ENCODE results near the gene TUBA4B.
"Not testable (repeated sequence)": the region's sequence is repeated elsewhere in the genome, so short reads cannot be mapped to it uniquely, and the experiment has no call there.

TUBA4B gene

GRCh38 chr2:219290381-219291171 lies 37.5 kb downstream of the TUBA4B start:
- no peak for DNase-seq (ENCODE audit: low read depth, low spot score)

DNA sequence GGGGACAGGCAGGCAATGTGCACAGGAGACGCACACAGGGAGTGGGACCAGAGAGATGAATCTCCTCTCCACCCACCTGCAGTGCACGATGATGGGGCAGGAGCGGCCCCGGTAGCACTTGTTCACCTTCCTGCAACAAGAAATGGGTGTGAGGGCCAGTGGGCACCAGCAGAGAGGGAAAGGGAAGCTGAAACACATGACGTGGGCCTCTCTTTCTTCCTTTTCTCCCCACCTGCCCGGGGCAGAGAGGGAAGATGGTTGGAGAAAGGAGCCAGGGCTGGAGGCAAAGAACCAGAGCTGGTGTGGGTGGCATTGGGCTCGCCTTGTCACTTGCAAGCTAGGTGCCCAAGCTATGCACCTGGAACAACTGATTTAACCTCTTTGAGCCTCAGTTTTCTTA lies 38.4 kb downstream of the TUBA4B start:
- DNase-seq (ENCODE audit: low read depth, low spot score): no peak

DNA sequence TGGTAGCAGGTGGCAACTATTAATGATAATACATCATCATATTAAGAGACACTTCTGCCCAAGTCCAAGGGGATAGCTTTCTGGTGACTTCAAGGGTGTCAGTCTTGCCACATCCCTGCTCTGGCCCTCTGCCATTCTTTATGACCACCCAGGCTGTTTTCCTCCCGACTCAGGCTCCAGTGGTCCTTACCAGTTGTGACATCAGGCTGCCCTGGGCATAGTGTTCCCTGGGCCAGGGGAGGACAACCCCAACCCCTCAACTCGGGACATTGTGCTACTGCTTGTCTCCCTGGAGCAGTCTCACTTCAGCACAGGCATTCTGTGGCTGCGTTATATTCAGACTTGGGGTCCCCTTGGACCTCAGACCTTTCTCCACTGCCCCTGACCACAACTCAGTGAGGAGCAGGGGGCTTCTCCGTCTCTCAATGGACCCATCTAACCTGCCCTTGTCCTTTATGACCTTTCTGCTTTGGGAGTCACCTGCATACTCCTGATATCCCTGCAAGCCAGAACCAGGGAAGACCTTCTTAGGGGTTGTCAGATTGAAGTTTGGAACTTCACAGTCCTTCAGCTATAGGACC lies 39.0 kb downstream of the TUBA4B start:
- no peak for DNase-seq (ENCODE audit: low read depth, low spot score)

DNA sequence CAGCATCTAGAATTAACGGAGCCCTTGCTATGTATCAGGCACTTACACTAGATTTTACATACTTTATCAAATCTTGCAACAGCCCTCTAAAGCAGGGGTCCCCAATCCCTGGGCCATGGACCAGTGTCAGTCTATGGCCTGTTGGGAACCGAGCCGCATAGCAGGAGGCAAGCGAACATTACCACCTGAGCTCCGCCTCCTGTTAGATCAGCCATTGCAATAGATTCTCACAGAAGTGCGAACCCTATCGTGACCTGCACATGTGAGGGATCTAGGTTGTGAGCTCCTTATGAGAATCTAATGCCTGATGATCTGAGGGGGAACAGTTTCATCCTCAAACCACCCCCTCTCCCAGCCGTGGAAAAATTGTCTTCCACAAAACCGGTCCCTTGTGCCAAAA lies 39.6 kb downstream of the TUBA4B start:
- no peak for DNase-seq (ENCODE audit: low read depth, low spot score)

- no peak for DNase-seq (ENCODE audit: low read depth, low spot score)
Measured at GRCh38 chr2:219293736-219294231, 40.7 kb downstream of the TUBA4B start.

- peak; percentile 98 for DNase-seq (ENCODE audit: low read depth, low spot score)
Measured at GRCh38 chr2:219294356-219295351, 41.6 kb downstream of the TUBA4B start.

DNA sequence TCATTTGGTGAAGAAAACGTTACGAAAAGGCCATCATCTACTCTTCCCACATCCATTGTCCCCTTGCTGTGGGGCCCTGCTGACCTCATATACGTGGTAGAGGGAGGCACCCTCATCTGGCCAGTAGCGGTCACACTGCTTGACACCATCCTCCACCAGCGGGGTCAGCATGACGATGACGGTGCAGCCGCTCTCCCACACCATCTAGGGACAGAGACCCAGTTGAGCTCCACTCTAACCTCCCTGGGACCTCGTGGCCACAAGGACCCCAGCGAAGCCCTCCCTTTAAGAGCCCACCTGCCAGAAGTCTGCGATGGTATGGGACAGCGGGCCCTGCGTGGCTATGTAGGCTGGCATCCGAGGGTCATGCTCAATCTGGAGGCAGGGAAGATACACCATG lies 43.1 kb downstream of the TUBA4B start:
- no peak for DNase-seq (ENCODE audit: low read depth, low spot score)

DNA sequence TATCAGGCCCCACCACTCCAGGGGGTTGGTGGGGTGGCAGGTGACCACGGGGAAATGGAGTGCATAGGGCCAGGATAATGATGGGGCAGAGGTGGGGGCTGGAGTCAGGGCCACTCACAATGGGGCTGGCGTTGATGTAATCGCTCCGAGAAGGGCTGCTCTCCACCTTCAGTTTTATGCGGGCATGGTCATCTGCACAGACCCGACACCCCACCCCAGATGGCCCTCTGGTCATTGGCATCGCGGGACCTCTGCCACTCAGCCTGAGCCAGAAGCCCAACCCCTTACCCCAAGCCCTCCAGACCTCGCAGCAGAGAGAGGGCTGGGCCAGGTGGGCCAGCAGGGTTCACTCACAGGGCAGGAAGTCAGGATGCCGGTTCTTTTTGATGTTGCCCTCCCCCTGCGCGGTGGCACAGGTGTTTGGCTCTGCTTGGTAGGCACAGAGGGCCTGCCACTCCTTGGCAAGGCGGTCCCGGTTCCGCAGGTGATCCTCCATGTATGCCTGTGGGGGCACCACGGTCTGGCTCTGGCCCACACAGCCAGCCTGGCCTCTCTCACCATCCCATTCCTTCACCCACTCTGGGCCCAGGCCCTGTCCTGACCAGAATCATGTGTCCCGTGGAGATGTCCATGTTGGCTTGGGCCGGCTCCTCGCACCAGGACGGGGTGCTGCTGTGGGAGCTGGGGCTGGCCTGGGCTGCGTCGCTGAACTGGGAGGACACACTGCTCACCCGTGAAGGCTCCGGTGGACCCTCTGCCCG lies 43.8 kb downstream of the TUBA4B start:
- DNase-seq (ENCODE audit: low read depth, low spot score): no peak

DNA sequence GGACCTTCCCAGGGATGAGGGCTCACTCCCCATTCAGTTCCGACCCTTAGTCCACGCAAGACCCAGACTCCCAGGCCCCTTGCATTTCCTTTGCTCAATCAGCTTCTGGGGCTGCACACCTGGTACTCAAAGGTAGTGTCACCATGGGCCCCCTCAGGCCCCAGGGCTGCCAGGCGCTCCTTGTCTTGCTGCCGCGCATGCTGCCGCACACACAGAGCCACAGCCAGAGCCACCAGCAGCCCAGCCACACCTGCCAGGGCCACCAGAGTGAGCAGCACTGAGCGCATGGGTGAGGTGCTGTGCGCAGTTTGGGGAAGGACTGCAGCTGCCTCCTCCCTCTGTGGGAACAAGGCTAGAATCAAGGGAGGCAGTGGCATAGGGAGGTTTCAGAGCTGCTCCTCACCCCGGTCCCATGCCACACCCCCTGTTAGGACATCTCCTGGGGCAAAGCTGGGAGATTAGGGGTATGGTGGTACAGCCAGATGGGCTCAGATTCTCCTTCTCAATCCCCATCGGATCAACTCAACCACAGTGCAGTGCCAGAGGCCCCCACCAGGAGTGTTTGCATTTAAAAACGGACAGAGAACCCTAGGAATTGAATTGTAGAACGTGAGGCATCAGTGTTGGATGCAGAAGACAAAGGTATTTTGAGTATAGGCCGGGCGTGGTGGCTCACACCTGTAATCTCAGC lies 44.9 kb downstream of the TUBA4B start:
- DNase-seq (ENCODE audit: low read depth, low spot score): no peak

DNA sequence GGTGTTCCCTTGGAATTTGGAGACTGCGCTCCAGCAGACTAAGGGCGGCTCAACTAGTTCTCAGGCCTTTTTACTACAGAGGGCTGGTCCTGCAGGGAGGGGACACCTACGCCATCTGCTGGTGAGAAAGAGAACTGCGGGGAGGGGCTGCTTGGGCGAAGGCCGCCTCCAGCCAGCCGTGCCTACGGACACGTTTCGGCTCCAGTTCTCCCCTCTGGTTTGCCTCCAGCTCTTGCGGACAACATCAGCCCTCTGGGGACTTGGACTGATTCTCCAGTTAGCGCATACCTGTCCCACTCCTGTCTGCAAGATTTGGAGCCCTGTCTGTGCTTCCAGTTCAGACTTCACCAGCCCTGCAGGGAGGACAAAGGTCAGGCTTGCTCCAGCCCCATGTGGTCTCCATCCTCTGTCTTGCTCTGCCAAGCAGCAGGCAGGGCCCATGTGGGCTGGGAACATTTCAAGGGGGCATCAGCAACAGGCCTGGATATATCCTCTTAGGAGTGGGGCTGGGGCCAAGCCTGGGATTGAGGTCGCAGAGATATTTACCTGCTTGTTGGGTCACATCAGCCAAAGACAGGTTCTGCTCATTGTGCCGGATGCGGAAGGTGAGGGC lies 45.8 kb downstream of the TUBA4B start:
- peak; percentile 95 for DNase-seq (ENCODE audit: low read depth, low spot score)

GRCh38 chr2:219299372-219299760 lies 46.3 kb downstream of the TUBA4B start:
- no peak for DNase-seq (ENCODE audit: low read depth, low spot score)

- no peak for DNase-seq (ENCODE audit: low read depth, low spot score)
Measured at GRCh38 chr2:219300022-219300421, 47.0 kb downstream of the TUBA4B start.

DNA sequence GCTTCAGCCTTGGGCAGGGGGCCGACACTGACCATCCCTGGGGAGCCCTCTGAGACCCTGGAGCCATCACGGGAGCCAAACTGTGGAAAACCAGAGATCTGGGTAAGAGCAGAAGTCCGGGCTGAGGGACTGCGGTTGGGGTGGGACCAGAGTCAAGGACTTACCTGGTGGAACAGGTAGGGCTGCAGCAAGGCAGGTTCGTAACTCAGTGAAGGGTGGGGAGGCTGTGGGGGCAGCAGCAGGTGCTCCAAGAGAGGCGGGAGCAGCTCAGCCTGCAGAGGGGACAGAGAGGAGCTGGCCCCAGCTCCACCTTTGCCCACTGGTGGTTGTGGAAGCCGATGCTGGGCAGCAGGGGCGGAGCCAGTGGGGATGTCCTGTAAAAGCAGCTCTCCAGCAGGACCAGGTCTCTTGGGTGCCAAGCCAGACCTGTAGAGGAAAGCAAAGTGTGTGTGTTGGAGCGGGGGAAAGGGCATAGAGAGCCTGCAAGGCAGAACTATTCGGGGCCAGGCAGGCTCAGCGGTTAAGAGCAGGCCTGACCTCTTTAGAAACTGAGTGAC lies 49.4 kb downstream of the TUBA4B start:
- DNase-seq (ENCODE audit: low read depth, low spot score): no peak

DNA sequence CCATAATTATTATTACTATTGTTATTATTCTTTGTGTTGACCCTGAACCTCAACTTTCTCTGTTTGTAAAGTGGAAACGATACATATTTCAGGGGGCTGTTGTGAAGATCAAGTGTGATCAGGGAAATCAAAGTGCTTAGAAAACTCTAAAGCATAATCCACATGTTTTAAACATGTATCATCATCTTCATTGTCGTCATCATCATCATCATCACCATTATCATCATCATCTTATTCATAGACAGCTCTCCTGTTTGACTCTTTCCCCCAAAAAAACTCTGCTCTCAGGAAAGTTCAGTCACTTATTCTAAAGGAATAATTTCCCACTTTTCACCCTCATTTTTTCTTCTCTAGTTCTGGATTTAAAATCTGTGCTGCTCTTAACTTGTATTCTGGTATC lies 51.2 kb downstream of the TUBA4B start:
- DNase-seq (ENCODE audit: low read depth, low spot score): no peak

- no peak for DNase-seq (ENCODE audit: low read depth, low spot score)
Measured at GRCh38 chr2:219306047-219306446, 53.0 kb downstream of the TUBA4B start.

DNA sequence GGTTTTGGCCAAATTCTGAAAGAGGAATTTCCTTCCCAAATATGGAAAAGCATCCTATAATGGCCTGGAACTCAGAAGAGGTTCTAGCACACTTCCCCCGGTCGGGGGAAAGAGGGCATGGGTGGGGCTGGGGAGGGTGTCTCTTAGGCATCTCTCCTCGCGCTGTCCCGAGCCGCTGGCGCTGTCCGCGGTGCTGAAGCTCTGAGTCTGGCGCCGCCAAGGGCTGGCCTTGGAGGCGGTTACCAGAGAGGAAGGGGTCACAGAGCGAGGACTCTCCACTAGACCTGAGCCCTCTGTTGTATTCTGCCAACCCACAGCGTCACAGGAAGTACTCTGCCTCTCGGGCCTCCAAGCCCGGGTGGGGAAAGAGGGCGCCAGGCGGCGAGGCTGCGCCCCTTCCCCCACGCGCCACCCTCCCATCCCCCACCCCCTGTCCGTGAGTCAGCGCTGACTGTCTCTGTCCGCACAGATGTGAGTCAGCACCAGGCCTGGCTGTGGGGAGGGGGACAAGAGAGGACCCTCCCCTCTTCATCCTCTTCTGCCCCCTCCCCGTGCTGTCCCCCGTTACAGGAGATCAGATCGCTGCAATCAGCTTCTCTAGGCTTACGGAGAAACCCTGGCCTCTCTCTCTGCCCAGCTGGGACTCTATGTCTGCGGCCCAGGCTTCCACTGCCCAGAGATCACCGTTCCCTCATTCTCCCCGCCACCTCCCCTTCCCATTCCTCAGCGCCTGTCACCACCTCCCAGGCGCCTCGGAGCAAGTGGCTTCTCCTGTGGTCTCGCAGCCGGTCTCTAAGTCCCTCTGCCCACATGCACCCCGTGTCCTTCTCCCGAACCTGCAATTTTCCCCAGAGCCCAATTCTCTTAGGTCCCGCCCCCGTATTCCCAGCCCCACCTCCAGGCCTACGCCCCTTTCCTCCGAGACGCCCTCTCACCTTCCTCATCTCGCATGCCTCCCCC lies 55.4 kb downstream of the TUBA4B start:
- peak; percentile 86 for DNase-seq (ENCODE audit: low read depth, low spot score)

GRCh38 chr2:219309278-219309677 lies 56.2 kb downstream of the TUBA4B start, which contains the start of gene PTPRN:
Gene PTPRN (minus strand): TSS chr2:219309401. CDS start chr2:219309332, 69 bp downstream.
- peak; percentile 80 for DNase-seq (ENCODE audit: low read depth, low spot score)

- DNase-seq (ENCODE audit: low read depth, low spot score): not testable (repeated sequence)
Measured at GRCh38 chr2:219312683-219313263, 59.7 kb downstream of the TUBA4B start.
